NCI-H345 treated with DMSO at 0.1 percent for 48 hours (cell line): Measurements from ENCODE around the gene ME1.
"Not testable (repeated sequence)": the region's sequence is repeated elsewhere in the genome, so short reads cannot be mapped to it uniquely, and the experiment has no call there.

Source experiments
- DNase-seq: peaks from one replicate; lab custom pipeline; 2025; ENCODE audit not compliant: unreplicated experiment; lab: John Stamatoyannopoulos, UW

ME1 gene

DNA sequence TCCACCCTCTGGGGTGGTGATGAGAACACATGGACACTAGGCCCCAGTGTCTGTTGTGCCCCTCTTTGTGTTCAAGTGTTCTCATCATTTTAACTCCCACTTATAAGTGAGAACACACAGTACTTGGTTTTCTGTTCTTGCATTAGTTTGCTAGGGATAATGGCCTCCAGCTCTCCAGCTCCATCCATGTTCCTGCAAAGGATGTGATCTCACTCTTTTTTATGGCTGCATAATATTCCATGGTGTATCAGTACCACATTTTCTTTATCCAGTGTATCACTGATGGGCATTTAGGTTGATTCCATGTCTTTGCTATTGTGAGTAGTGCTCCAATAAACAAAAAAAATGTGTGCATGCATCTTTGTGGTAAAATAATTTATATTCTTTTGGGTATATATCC, 170.3 kb downstream of the ME1 start:
- no peak for DNase-seq

DNA sequence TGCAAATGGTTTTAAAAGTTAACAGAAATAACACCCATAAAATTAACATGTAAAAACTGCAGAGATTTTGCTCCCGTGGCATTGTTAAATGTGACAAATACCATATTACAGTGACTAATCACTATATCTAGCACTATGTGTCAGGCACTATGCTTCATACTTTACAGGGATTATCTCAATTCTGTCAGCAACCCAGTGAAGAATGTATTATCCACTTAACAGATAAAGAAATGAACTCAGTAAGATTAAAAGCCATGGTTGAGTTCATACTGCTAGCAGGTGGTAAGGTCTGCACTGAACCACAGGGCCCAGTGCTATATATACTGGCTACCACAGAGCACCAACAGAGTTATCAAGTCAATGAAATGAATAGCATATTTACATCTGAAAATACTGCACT, 172.3 kb downstream of the ME1 start:
- DNase-seq = no peak

GRCh38 chr6:83257791-83258190, 173.1 kb downstream of the ME1 start:
- no peak for DNase-seq

DNA sequence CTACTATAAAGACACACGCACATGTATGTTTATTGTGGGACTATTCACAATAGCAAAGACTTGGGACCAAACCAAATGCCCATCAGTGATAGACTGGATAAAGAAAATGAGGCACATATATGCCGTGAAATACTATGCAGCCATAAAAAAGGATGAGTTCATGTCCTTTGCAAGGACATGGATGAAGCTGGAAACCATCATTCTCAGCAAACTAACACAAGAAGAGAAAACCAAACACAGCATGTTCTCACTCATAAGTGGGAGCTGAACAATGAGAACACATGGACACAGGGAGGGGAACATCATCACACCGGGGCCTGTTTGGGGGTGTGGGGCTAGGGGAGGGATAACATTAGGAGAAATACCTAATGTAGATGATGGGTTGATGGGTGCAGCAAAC, 174.1 kb downstream of the ME1 start:
- DNase-seq = not testable (repeated sequence)

GRCh38 chr6:83252719-83253118, 178.1 kb downstream of the ME1 start:
- no peak for DNase-seq

DNA sequence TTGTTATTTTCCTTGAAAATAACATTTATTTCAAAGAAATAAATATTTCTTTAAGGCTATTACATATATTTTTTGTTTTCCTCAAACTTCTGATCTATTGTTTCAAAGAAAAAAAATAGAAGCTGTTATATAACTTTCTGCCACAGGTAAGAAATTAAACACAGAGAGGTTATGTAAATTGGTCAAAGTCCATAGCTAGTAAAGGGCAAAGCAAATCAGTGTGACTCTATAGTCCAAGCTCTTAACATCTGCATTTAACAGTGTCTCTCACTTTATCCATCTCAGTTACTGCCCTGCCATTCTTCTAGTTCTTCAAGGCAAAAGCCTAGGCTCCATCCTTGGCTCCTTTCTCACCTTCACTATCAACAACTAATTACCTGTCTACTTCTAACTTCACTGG, 180.6 kb downstream of the ME1 start:
- DNase-seq = no peak

DNA sequence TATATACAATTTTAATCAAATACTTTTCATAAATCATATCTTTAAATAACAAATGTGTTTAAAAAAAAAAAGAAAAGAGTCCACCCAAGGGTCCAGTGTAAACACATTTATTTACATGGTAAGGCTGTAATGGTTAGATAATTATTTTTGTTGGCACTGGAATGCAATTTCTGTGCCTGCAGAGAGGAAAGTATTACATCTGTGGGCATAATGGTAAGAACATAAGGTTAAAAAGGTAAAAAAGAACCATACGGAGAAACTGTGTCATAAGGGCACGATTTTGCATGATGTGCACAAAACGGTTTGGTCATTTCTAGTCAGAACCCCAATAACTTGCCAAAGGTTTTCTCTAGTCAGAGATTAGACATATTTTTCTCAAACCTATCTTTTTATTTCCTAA, 183.4 kb downstream of the ME1 start:
- DNase-seq = no peak

DNA sequence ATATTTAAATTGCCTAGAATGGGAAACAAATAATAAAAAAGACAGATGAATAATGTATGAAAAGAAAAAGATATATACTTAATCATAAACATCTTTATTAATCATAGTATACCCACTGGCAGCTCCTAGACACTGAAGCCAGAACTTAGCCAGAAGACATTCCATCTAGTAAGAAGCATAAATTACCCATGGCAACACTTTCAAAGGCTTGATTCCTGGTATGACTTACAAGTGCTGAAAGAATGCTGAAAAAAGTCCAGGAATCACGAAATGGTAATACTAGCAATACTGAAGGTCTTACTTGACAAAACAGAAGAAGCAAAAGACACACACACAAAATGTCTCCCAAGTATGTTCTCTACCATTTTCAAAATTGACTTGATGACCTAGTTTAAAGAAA, 199.7 kb downstream of the ME1 start:
- DNase-seq = no peak

DNA sequence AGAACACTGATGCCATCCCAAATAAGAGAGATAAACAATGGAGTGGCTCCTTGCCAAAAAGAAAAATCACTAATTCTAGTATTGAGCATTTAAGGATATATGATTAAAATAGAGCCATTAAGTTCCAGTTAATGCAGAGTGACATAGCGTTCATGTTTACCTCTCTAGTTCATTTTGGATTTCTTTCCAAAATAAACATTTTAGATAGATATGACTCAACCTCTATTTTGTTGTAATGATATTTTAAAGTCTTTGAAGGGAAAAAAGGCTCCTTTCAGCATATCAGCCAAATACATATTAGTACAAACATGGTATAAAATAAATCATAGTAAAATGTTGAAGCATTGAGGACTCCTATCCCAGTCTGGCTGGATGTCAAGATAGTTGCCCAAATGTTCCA, 204.3 kb downstream of the ME1 start:
- DNase-seq = no peak

DNA sequence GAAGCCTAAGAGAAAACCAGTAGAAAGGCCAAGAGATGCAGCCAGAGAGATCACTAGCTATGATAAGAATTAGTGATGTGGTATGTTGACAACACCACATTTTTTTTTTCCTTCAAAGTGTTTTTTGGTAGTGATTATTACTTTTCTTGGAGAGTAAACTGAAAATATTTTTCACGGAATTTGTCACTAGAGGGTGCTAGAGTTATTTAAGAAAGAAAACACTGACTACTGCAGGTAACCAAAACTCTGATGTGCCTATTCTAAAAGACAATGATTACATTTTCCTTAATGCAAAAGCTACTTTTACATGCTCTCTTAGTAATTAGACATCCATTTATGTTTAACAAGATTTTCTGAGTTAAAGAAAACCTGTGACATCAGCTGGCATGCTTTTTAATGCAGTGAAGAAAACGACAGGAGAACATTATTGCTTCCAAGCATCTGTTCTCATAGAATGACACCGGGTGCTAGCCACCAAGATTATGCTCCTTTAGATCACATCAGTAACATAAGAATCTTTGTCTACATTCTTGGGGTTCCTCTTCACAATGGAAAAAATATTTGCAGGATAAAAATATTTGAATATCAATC, 208.9 kb downstream of the ME1 start:
- peak; percentile 42 for DNase-seq

DNA sequence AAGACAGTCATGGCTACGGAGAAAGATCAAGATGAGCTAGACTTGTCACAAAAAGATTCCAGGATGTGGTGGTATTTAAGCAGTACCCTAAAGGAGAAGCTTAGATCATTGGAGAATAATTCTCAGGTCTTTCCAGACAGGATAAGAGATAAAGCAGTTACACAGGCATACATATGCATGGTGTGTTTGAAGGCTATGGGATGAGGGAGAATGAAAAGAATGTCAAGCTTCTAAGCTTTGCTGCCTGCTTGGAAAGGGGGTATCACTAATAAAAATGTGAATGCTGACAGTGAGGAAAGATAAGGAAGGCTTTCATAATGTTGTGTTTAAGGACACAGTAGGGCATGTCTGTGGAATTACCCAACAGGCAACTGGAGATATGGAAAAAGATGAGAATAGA, 209.6 kb downstream of the ME1 start:
- no peak for DNase-seq

DNA sequence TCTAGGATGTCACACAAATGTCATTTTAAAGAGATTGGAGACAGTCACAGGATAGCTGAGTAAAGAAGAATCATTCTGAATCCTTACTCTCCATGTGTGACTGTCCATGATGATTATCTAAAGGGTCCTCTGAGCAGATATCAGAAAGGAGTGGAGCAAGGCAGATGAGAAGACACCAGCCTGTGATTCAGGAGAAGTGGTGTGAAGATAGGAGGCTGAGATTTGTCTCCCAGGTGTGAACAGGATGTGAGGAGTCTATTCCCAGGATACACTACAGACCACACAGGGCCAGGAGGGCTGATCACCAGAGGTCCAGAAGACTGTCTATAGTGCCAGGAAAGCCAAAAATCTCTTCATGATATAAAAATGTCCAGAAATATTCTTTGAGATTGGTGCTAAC, 210.7 kb downstream of the ME1 start:
- DNase-seq = no peak

DNA sequence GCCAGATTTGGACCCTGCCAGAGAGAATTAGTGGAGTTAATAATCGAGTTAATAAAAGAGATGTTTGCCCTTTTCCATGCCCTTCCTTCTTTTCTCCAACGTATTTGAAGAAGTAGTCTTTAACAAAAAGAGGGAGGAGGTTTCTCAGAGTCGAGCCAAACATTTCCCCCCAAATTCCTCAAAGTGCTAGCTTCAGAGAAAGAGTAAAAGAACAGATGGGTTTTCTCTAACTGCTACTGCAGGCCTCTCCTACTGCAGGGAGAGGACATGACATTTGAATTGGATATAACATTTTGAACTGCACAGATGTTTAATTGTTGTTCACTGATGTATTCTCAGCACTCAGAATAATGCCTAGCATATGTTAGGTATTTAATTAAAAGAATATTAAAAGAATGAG, 212.2 kb downstream of the ME1 start:
- DNase-seq = no peak

DNA sequence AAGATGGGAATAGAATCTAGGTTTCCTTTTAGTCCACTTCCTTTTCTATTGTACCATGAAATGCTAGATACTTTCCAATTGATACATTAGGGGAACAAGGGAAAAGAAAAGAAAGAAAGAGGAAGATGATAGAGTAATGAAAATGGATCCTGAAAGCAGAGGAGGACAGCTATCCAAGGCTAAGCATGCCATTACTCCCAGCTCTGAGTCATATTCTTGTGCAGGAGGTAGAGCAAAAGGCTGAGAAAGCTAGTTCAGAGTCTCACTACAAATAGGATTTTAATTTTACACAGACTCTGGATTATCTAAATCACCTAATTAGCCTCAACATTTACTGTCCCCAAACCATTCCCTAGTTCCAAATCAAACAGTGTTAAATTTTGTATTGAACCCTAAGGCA, 214.0 kb downstream of the ME1 start:
- no peak for DNase-seq

DNA sequence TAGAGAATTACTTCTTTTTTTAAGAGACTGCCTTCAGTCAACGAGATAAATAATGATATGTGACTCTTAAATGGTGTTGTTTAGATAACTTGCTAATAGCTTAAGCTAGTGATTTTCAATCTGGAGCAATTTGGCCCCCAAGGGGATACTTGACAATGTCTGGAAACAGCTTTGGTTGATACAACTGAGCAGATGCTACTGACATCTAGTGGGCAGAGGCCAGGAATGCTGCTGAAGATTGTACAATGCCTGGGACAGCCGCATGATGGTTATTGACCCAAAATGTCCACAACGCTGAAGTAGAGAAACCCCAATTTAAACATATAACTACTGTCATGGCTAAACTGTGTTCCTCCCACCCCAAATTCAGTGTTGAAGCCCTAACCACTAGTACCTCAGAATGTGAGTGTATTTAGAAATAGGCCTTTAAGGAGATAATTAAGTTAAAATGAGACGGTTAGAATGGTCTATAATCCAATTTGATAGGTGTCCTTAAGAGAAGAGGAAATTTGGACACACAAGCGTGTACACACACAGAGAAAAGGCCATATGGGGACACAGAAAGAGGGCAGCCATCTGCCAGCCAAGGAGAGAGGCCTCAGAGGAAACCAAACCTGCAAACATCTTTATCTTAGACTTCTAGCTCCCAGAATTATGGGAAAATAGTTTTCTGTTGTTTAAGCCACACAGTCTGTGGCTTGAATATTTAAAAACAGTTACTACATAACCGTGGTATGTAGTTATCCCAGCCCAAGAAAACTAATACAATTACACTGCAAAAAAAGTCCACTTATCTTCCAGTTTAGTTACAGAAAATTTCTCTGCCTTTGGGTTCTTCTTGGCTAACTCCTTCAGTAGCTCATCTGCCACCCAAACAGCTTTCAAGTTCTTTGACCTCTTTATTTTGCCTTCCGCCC, 215.5 kb downstream of the ME1 start:
- peak; percentile 72 for DNase-seq

GRCh38 chr6:83202031-83202430, 228.8 kb downstream of the ME1 start:
- no peak for DNase-seq

- DNase-seq = no peak
Measured at GRCh38 chr6:83199863-83200225, 231.0 kb downstream of the ME1 start.

DNA sequence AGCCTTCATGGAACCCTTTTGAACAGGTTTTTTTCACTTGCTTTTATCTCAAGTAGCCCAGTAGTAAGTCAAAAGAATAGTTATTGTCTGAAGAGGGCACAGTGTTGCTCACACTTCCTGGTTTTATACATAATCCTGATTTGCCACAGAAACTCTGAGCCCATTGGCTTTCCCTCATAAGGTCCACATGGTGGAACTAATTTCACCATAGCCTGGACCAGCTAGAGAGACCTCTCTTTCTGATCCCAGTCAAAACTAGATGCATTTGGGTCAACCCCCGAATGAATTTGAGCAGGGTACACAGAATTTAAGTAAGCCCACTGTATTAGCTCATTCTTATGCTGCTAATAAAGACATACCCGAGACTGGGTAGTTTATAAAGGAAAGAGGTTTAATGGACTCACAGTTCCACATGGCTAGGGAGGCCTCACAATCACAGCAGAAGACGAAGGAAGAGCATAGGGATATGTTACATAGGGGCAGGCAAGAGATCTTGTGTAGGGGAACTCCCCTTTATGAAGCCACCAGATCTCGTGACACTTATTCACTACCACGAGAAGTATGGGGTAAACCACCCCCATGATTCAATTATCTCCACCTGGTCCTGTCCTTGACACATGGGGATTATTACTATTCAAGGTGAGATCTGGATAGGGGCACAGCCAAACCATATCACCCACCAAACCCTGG, 231.5 kb downstream of the ME1 start:
- no peak for DNase-seq

GRCh38 chr6:83198486-83199172, 232.2 kb downstream of the ME1 start:
- no peak for DNase-seq

DNA sequence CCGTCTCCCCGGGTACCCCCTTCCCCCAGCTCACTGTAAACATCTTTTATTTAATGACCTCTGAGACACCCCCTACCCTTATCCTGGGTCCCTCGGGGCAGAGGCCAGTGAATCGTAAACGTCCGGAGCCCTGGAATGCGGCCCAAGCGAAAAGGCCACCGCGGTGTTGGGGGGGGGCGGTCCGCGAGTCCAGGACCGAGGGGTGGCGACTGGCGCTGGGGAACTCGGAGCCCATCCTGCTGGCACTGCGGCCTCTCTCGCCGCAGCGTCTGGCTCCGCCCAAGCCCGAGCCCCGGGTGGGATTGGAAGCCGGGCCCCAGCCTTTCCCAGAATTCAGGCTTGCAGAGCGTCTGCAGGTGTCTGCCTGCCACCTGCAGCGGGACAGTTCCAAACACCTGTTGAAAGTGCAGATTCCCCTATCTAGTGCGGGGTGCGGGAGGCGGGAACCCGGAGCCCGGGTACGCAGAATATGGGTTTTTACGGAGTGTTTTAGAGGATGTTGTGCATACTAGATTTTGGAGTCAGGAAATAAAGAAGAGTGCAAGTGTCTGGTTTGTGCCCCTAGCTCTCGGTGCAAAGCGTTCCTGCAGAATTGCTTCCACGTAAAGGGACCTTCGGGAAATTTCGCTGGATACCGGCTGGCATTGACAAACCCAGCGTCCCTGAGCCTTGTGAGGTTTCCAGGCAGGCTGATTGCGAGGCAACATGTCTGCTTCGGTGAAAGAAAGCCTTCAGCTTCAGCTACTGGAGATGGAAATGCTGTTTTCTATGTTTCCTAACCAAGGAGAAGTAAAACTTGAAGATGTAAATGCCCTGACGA, 236.9 kb downstream of the ME1 start:
- DNase-seq = peak; percentile 71
